NCI-H748 treated with DMSO at 0.1 percent for 48 hours (cell line): ENCODE measurements around the gene CSH1.
"Not testable (repeated sequence)": the region's sequence is repeated elsewhere in the genome, so short reads cannot be mapped to it uniquely, and the experiment has no call there.

Experiments
- DNase-seq: peaks from one replicate; lab custom pipeline; 2025; lab: John Stamatoyannopoulos, UW

The CSH1 gene

GRCh38 chr17:63928966-63929695 lies 32.8 kb upstream of the CSH1 start:
- no peak for DNase-seq

DNA sequence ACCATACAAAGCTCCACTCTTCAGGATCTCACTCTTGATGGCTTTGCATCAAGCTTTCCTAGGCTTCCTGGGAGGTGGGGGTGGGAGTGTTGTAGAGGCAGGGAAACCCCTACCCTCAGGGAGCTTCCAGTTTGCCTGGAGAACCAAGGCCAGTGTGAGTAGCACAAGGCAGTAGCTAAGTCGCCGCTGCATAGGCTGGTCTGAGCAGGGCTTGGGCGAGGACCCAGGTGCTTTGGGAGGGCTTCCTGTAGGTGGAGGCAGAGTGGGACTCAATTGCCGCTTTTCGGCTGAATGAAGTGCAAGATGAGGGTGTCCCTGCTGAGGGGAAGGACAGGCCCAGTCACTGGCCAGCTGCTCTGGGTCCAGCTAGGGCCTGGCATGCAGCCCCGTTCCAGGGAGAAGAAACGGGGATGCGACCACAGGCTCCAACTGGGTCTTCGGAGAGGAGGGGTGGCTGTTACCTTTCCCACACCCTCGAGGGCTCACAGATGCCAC lies 31.8 kb upstream of the CSH1 start:
- no peak for DNase-seq

DNA sequence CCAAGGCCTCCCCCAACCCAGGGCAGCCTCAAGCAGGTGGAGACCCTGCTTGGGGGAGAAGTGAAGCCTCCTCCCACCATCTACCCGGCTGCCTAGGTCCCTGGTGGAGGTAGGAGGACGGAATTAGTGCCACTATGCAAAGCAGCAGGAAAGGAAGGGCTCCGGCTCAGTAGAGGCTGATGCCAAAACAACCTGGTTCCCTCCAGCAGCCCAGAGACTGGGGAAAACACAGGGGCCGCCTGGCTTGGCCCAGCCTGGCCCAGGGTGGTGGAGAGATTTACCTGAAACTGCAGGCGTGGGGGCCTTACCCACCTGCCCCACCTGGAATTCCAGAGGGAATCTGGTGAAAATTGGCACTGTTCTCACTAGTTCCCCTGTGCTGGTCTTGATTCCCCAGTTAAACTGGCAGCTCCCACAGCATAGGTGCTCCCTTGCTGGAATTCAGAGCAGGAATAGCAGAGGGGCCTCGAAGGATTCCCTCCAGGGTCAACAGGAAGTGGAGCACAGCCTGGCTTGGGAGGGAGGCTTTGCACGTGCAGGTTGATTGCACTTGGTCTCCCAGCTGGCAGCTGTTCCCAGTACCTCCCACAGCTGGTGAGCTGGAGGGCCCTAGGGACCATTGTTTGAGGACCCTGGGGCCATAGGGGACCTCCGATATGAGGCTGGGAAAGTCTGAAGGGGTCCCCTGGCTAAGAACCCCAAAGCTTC lies 31.2 kb upstream of the CSH1 start:
- no peak for DNase-seq

GRCh38 chr17:63926164-63926563 lies 29.8 kb upstream of the CSH1 start:
- no peak for DNase-seq

DNA sequence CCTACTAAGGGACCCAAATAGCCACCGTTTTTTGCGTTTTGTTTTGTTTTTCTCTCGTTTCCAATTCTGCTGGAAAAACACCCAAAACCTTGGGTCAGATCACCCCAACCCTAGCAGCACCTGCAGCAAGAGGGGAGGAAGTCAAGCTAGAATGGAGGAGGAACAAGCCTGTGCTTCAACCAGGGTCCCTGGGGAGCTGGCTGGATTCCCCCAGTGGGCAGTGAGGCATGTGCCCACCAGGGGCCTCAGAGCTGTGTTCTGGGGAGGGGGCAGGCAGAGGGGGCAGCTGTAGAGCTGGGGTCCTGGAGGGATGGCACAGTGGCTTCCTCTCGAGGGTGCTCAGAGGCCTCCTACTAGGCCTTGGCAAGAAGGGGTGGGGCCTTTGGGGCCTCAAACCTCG lies 29.2 kb upstream of the CSH1 start:
- no peak for DNase-seq

DNA sequence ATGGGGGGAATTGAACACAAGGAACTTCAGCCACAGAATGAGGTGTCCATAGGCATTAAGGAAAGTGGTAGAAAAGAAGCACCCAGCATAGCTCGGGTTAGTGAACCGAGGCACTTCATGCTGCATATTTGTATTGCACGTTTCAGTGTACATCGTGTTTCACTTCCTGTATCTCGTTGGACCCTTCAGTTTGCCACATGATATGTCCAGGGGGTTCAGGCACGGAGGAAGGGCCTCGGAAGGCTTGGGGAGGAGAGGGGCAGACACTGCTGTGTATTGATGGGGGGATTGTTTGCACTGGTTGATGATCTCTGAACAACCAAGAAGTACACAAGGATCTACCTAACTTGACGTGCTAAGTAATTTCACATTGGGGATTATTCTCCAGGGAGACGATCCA lies 26.0 kb upstream of the CSH1 start:
- not testable (repeated sequence) for DNase-seq

DNA sequence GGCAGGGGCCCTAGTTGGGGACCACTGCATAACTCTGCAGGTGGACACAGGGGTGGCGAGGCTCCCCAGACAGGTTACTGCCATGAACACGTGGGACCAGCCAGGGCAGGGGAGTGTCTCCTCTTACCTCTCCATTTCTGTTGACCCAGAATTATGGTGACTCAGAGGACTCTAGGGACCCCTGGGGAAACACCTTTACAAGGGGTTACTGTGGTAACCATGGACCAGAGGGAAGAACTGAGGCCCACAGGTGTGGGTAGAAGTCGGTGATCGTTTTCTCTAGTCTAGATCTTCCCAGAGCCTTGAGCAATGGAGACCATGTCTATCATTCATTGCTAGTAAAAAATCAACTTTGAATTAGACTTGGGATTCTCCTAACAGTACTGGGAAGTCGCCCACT lies 24.4 kb upstream of the CSH1 start:
- DNase-seq = not testable (repeated sequence)

GRCh38 chr17:63920050-63920449 lies 23.7 kb upstream of the CSH1 start:
- not testable (repeated sequence) for DNase-seq

GRCh38 chr17:63919311-63919723 lies 22.9 kb upstream of the CSH1 start:
- peak; percentile 17 for DNase-seq

DNA sequence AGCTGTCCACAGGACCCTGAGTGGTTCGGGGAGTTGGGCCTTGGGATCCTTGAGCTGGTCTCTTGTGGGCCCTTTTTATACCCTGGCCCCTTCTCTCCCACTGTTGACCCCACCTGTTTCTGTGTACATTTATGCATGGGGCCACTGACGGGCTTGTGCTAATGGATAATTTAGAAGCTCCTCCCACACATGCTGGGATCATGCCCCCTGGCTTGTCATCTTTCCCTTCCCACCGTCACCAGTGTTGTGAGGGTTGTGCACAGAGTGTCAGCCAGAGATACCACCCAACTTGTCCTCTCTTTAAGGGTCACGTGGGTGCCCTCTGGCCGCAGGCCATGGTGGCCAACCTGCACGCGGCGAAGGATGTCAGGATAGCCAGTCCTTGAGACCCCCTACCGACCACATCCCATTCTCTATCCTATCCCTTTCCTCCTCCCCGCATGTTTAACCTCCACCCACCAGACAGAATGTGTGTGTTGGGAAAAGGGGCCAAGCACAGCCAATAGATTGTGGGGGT lies 22.5 kb upstream of the CSH1 start, which contains the start of gene GH1:
Gene GH1 (minus strand): TSS at position 51 of the 517 bp plus-strand sequence. CDS start 63 bp downstream, outside the sequence.
- not testable (repeated sequence) for DNase-seq

GRCh38 chr17:63918305-63918704 lies 21.9 kb upstream of the CSH1 start:
- no peak for DNase-seq

- DNase-seq = no peak
Measured at GRCh38 chr17:63917646-63918045, 21.3 kb upstream of the CSH1 start.

GRCh38 chr17:63917206-63917605 lies 20.8 kb upstream of the CSH1 start:
- DNase-seq = not testable (repeated sequence)

GRCh38 chr17:63916566-63917185 lies 20.3 kb upstream of the CSH1 start:
- DNase-seq = no peak

DNA sequence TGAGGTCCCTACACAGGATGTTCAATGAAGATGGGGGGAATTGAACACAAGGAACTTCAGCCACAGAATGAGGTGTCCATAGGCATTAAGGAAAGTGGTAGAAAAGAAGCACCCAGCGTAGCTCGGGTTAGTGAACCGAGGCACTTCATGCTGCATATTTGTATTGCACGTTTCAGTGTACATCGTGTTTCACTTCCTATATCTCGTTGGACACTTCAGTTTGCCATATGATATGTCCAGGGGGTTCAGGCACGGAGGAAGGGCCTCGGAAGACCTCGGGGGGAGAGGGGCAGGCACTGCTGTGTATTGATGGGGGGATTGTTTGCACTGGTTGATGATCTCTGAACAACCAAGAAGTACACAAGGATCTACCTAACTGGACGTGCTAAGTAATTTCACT lies 19.4 kb upstream of the CSH1 start:
- not testable (repeated sequence) for DNase-seq

DNA sequence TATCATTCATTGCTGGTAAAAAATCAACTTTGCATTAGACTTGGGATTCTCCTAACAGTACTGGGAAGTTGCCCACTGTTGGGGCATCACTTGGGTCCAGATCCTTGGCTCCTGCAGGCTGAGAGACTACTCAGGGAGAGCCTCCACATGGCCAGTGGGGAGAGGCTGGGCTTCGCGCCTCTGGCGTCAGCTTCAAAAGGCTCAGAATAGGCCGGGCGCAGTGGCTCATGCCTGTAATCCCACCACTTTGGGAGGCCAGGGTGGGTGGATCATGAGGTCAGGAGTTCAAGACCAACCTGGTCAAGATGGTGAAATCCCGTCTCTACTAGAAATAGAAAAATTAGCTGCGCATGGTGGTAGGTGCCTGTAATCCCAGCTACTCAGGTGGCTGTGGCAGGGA lies 18.1 kb upstream of the CSH1 start:
- DNase-seq = no peak

DNA sequence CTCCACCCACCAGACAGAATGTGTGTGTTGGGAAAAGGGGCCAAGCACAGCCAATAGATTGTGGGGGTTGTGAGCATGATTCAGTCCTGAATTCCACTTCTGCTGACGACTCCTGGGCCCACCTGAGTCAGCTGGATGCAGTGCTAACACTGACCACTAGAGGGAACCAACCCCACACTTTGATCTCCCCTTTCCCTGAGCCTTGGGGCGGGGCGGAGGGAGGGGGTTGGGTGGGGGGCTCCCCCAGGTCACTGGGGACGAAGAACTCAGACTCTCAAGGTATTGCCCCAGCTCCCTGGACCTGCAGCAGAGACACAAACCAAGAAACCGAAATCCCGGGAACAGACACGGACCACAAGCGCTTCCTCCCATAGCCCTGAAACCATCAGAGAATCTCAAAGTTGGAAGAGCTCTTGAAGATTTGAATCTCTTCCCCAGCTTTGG lies 15.3 kb upstream of the CSH1 start:
- DNase-seq = peak; percentile 17

DNA sequence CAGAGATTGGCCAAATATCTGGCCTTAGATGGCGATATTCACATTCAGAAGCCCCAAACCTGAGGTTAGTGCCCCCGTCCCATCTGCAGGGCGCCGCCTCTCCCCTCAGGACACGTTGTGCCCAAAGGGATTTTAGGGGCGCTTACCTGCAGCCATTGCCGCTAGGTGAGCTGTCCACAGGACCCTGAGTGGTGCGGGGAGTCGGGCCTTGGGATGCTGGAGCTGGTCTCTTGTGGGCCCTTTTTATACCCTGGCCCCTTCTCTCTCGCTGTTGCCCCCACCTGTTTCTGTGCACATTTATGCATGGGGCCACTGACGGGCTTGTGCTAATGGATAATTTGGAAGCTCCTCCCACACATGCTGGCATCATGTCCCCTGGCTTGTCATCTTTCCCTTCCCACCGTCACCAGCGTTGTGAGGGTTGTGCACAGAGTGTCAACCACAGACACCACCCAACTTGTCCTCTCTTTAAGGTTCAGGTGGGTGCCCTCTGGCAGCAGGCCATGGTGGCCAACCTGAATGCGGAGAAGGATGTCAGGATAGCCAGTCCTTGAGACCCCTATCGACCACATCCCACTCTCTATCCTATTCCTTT lies 14.8 kb upstream of the CSH1 start, which contains the start of gene CSHL1:
Gene CSHL1 (minus strand): TSS at position 218 of the 595 bp plus-strand sequence. CDS start 62 bp downstream, at position 156.
- DNase-seq = no peak

DNA sequence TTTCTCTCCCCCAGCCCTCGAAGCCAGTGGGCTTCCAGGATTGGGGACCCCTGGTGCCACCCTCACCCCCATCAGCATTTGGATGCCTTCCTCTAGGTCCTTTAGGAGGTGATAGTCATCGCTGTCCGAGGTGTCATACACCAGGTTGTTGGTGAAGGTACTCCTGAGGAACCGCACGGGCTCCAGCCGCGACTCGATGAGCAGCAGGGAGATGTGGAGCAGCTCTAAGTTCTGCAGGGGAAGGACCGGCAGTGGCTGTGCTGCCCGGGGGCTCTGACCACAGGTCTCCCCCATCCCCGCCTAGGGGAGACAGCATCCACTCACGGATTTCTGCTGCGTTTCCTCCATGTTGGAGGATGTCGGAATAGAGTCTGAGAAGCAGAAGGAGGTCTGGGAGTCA lies 13.7 kb upstream of the CSH1 start:
- no peak for DNase-seq

DNA sequence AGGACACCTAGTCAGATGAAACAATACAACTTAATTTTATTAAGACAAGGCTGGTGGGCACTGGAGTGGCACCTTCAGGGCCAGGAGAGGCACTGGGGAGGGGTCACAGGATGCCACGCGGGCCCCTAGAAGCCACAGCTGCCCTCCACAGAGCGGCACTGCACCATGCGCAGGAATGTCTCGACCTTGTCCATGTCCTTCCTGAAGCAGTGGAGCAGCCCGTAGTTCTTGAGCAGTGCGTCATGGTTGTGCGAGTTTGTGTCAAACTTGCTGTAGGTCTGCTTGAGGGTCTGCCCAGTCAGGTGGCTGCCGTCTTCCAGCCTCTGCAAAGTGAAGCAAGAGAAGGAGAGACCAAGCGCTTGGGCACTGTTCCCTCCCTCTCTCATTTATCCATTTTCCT lies 13.2 kb upstream of the CSH1 start:
- DNase-seq = not testable (repeated sequence)

- peak; percentile 6 for DNase-seq
Measured at GRCh38 chr17:63907161-63907778, 10.9 kb upstream of the CSH1 start.
